Astrocyte of the cerebellum (primary cell): ENCODE data around the gene DLG2.
"Not testable (repeated sequence)": the region's sequence is repeated elsewhere in the genome, so short reads cannot be mapped to it uniquely, and the experiment has no call there.

Experiments used
- DNase-seq: peaks from one replicate; pipeline ENCODE4 v3.0.0-alpha.2; 2011; ENCODE audit warnings: low read depth
- H3K4me3 ChIP-seq: 2 replicates; pipeline ENCODE4 v1.5.1; 2011; ENCODE audit warnings: mild to moderate bottlenecking, low read depth, low read length, moderate library complexity
- CTCF ChIP-seq: IDR thresholded peaks from 2 replicates; pipeline ENCODE4 v1.5.1; 2012; ENCODE audit warnings: low read length, low read depth, moderate library complexity, mild to moderate bottlenecking; ENCODE audit errors: missing control alignments
- in situ Hi-C: cut with HindIII; loops from 2 replicates; pipeline ENCODE4 v1.10.0; 2017; ENCODE audit warnings: low sequenced_read_pairs

The DLG2 gene

GRCh38 chr11:84865257-84865656 is 761.9 kb downstream of the DLG2 start:
- in situ Hi-C loops = no loop called here
- H3K4me3 ChIP-seq = no peak overlapping the region
- peak; percentile 3 for TF ChIP-seq CTCF
- DNase-seq = no peak

GRCh38 chr11:84857746-84858145 is 769.4 kb downstream of the DLG2 start:
- TF ChIP-seq CTCF = no peak
- H3K4me3 ChIP-seq = no peak overlapping the region
- in situ Hi-C loops = no loop called here
- no peak for DNase-seq

- peak; percentile 11 for DNase-seq
- no peak overlapping the region for H3K4me3 ChIP-seq
- in situ Hi-C loops = no loop called here
- no peak for TF ChIP-seq CTCF
Measured at GRCh38 chr11:84855508-84856245, 771.5 kb downstream of the DLG2 start.

- no peak for TF ChIP-seq CTCF
- no peak for DNase-seq
- no peak overlapping the region for H3K4me3 ChIP-seq
- in situ Hi-C loops = no loop called here
Measured at GRCh38 chr11:84854498-84854880, 772.7 kb downstream of the DLG2 start.

GRCh38 chr11:84853841-84854497 is 773.2 kb downstream of the DLG2 start:
- in situ Hi-C loops = no loop called here
- no peak for DNase-seq
- H3K4me3 ChIP-seq = no peak overlapping the region
- no peak for TF ChIP-seq CTCF

GRCh38 chr11:84847842-84848241 is 779.3 kb downstream of the DLG2 start:
- in situ Hi-C loops = no loop called here

GRCh38 chr11:84840201-84840600 is 786.9 kb downstream of the DLG2 start:
- DNase-seq, in situ Hi-C loops, H3K4me3 ChIP-seq: not testable (repeated sequence)

More at GRCh38 chr11:84847842-84848241, 779.3 kb downstream of the DLG2 start:
- TF ChIP-seq CTCF = no peak
- H3K4me3 ChIP-seq = no peak overlapping the region
- no peak for DNase-seq
